Subcutaneous abdominal adipose tissue (tissue), 5 donors: Measurements from ENCODE around the gene ZNF407.

Experiments used
- H3K27ac ChIP-seq: one replicate; pipeline ENCODE4 v1.7.0; 2013; ENCODE audit warnings: low read depth, mild to moderate bottlenecking, inconsistent platforms, low read length, moderate library complexity
- H3K27me3 ChIP-seq, 5 donors: one replicate each; pipeline ENCODE4 v1.7.0; 2013; ENCODE audit warnings: low read length in 5 of 5, inconsistent platforms in 1 of 5; ENCODE audit not compliant: control insufficient read depth in 5 of 5, insufficient read depth in 4 of 5
- H3K36me3 ChIP-seq, 5 donors: one replicate each; pipeline ENCODE4 v1.7.0; 2013; ENCODE audit warnings: low read length in 5 of 5; ENCODE audit not compliant: control insufficient read depth in 5 of 5, insufficient read depth in 5 of 5
- H3K4me1 ChIP-seq, 5 donors: one replicate each; pipeline ENCODE4 v1.7.0; 2013; ENCODE audit warnings: low read length in 5 of 5, mild to moderate bottlenecking in 3 of 5, moderate library complexity in 1 of 5; ENCODE audit not compliant: control insufficient read depth in 5 of 5, insufficient read depth in 5 of 5
- H3K4me3 ChIP-seq, 5 donors: one replicate each; pipeline ENCODE4 v1.7.0; 2013; ENCODE audit warnings: low read length in 5 of 5, low read depth in 1 of 5
- H3K9ac ChIP-seq, 5 donors: one replicate each; pipeline ENCODE4 v1.7.0; 2013; ENCODE audit warnings: low read length in 5 of 5, mild to moderate bottlenecking in 4 of 5, moderate library complexity in 3 of 5
- H3K9me3 ChIP-seq, 5 donors: one replicate each; pipeline ENCODE4 v1.7.0; 2013; ENCODE audit warnings: low read length in 5 of 5; ENCODE audit not compliant: control insufficient read depth in 5 of 5
- donor health status: healthy.
- donor health status: healthy.
- donor health status: healthy.
- donor health status: healthy.
- donor health status: healthy.

The ZNF407 gene

DNA sequence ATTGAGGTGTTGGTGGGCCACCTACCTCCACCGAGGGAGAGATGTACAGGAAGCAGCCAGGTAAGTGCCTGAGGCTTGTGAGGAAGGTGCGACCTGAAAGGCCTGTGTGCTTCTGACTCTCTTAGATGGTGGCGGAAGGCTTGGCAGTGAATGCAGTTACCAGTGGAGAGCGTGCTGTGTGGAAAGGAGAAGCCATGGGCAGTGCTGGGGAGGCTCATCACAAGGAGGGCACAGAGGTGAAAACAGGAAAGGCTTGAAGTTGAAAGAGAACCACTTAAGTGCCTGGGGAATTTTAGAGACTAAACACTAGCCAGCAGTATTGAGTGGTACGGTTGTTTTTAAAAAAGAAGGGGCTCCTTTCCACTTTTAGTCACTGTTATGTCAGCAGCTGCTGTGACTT is 130.9 kb downstream of the ZNF407 start:
- H3K27ac ChIP-seq: no peak overlapping the region

DNA sequence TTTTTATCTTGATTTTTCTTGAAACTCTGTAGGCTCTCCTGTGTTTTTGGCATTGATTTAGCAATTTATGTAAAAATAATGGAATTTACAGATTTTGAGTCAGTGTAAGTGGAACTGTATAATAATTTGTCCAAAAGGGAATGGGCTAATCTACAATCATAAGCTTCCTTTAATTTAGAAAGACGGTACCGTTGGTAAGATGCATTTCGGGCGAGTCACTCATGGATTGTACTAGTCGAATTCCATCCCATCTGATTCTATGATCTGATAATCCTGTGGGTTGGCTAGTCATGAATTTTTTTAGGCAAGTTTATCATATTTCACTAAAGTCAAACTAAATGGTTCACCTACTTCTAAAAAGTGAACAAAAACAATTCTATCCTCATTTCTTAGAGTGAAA is 133.4 kb downstream of the ZNF407 start:
- Histone ChIP-seq H3K27ac (no peak overlapping the region), H3K27me3 (no peaks in the 10 kb centered on the region), H3K9me3 (no peaks in the 10 kb centered on the region), H3K36me3 (peaks cover 0 to 6% (median 0%) of the 10 kb centered on the region in 5 donors), H3K9ac (no peak overlapping the region), H3K4me3 (no peak overlapping the region), H3K4me1 (no peaks in the 10 kb centered on the region)

More for the DNA sequence above, 130.9 kb downstream of the ZNF407 start:
- H3K36me3 ChIP-seq: peaks cover 0 to 6% (median 0%) of the 10 kb centered on the region in 5 donors
- no peaks in the 10 kb centered on the region for H3K9me3 ChIP-seq
- no peaks in the 10 kb centered on the region for H3K4me1 ChIP-seq
- H3K4me3 ChIP-seq: no peak overlapping the region
- no peak overlapping the region for H3K9ac ChIP-seq
- no peaks in the 10 kb centered on the region for H3K27me3 ChIP-seq

GRCh38 chr18:74732380-74732779 is 134.7 kb downstream of the ZNF407 start:
- Histone ChIP-seq H3K9me3 (no peaks in the 10 kb centered on the region), H3K4me1 (no peaks in the 10 kb centered on the region), H3K27ac (no peak overlapping the region), H3K4me3 (no peak overlapping the region), H3K27me3 (no peaks in the 10 kb centered on the region), H3K36me3 (peaks cover 0 to 6% (median 0%) of the 10 kb centered on the region in 5 donors), H3K9ac (no peak overlapping the region)

GRCh38 chr18:74733598-74733997 is 135.9 kb downstream of the ZNF407 start:
- H3K4me3 ChIP-seq: no peak overlapping the region
- no peaks in the 10 kb centered on the region for H3K9me3 ChIP-seq
- H3K4me1 ChIP-seq: no peaks in the 10 kb centered on the region
- peaks cover 0 to 2% (median 0%) of the 10 kb centered on the region in 5 donors for H3K36me3 ChIP-seq
- H3K9ac ChIP-seq: no peak overlapping the region
- no peaks in the 10 kb centered on the region for H3K27me3 ChIP-seq
- H3K27ac ChIP-seq: no peak overlapping the region

DNA sequence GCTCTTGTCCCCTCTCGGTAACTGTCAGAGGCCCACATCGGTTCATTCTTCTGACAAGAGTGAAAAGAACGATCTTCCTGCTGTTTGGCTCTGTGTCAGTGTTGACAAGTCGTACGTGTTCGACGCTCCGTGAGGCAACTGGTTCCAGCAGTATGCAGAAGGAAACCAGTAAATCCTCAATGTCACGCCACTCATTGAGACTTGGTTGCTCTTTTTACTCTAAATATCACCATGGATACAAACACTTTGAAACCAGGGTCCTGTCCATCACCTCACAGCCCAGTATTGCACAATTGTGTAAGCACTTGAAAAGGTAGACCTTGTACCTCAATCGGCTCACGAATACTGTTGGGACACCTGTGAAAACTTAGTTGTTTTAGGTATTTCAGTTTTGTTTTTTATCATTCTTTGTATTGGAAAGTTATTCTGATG is 136.4 kb downstream of the ZNF407 start:
- no peak overlapping the region for H3K27ac ChIP-seq
- H3K4me3 ChIP-seq: no peak overlapping the region
- H3K9ac ChIP-seq: no peak overlapping the region
- H3K9me3 ChIP-seq: no peaks in the 10 kb centered on the region
- H3K27me3 ChIP-seq: no peaks in the 10 kb centered on the region
- H3K4me1 ChIP-seq: no peaks in the 10 kb centered on the region
- H3K36me3 ChIP-seq: no peaks in the 10 kb centered on the region

- H3K36me3 ChIP-seq: no peaks in the 10 kb centered on the region
- H3K4me1 ChIP-seq: peaks cover 0 to 8% (median 6%) of the 10 kb centered on the region in 5 donors
- no peaks in the 10 kb centered on the region for H3K27me3 ChIP-seq
- H3K9ac ChIP-seq: no peak overlapping the region
- no peaks in the 10 kb centered on the region for H3K9me3 ChIP-seq
- no peak overlapping the region for H3K4me3 ChIP-seq
- no peak overlapping the region for H3K27ac ChIP-seq
Observed at GRCh38 chr18:74739926-74740325, 142.3 kb downstream of the ZNF407 start.

DNA sequence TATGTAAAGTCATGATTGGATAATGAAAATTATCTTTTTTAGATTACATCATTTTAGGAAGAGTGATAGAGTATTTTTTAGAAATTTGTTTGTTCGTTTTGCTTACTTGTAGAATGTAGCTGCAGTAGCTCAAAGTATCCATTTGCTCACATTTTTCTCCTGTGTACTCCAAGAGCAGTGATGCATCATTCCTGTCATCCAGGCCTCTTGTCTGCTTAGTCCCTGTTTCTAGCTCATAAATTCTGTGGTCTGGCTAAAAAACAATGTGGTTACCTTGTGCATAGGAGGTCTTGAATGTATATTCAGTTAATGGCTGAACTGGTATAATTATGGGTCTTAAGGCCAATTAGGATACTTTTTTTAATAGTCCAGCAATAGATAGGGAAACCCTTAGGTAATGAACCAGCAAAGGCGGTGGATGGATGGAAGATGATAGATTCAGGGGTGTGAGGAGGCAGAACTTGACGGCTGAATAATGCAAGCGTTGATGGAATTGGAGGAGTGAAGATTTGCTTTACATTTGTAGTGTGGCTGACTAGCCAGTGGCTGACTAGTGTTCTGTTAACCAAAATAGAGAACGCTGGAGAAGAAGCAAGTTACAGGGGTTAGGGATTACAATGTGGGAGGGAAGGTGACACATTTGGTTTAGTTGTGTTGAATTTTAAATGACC is 145.0 kb downstream of the ZNF407 start:
- peaks cover 0 to 13% (median 6%) of the 10 kb centered on the region in 5 donors for H3K4me1 ChIP-seq
- no peak overlapping the region for H3K4me3 ChIP-seq

DNA sequence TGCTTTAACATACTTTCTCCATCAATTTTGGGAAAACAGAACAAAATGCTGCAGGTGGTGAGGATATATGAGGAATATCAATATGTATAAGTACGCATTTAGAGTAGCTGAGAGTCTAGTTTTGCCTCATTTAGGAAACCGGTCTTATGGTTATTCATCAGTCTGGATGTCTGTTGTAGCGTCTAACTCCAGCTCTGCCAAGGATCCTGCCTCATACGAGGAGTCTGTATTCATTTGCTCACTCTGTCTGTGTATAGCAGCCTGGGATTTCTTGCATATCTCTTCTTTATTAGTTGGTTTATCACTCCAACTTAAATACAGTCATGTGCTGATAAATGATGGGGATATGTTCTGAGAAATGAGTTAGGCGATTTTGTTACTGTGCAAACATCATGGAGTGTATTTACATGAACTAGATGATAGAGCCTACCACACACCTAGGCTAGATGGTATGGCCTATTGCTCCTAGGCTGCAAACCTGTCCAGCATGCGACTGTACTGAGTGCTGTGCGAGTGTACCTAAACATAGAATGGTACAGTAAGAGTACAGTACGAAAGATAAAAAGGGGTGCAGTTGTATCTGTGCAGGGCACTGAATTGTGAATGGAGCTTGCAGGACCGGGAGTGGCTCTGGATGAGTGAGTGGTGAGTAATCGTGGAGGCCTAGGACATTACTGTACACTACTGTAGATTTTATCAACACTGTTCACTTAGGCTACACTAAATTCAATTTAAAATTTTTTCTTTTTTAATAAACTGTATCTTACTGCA is 148.1 kb downstream of the ZNF407 start:
- Histone ChIP-seq H3K27me3 (no peaks in the 10 kb centered on the region), H3K4me1 (peaks cover 0 to 5% (median 0%) of the 10 kb centered on the region in 5 donors), H3K27ac (no peak overlapping the region), H3K36me3 (no peaks in the 10 kb centered on the region), H3K9me3 (no peaks in the 10 kb centered on the region), H3K9ac (no peak overlapping the region), H3K4me3 (no peak overlapping the region)

More for the DNA sequence above, 145.0 kb downstream of the ZNF407 start:
- H3K27me3 ChIP-seq: no peaks in the 10 kb centered on the region
- H3K27ac ChIP-seq: no peak overlapping the region
- no peaks in the 10 kb centered on the region for H3K36me3 ChIP-seq
- H3K9ac ChIP-seq: no peak overlapping the region
- H3K9me3 ChIP-seq: no peaks in the 10 kb centered on the region

GRCh38 chr18:74748809-74749208 is 151.1 kb downstream of the ZNF407 start:
- H3K36me3 ChIP-seq: no peaks in the 10 kb centered on the region
- H3K27ac ChIP-seq: no peak overlapping the region
- no peaks in the 10 kb centered on the region for H3K9me3 ChIP-seq
- no peak overlapping the region for H3K4me3 ChIP-seq
- H3K9ac ChIP-seq: no peak overlapping the region
- H3K4me1 ChIP-seq: peaks cover 0 to 5% (median 0%) of the 10 kb centered on the region in 5 donors
- H3K27me3 ChIP-seq: no peaks in the 10 kb centered on the region

- Histone ChIP-seq H3K9me3 (peaks cover 0 to 13% (median 0%) of the 10 kb centered on the region in 5 donors), H3K4me3 (no peak overlapping the region), H3K27me3 (no peaks in the 10 kb centered on the region), H3K9ac (no peak overlapping the region), H3K36me3 (no peaks in the 10 kb centered on the region), H3K27ac (no peak overlapping the region), H3K4me1 (no peaks in the 10 kb centered on the region)
Observed at GRCh38 chr18:74758995-74759394, 161.3 kb downstream of the ZNF407 start.
